GM19324 (cell line): ENCODE measurements around the gene C16orf89.
"Not testable (repeated sequence)": the region's sequence is repeated elsewhere in the genome, so short reads cannot be mapped to it uniquely, and the experiment has no call there.

ENCODE experiments used
- ATAC-seq: cut with Tn5 transposase; IDR thresholded peaks from one replicate; pipeline ENCODE4 v1.9.1; 2021; ENCODE audit warnings: mild to moderate bottlenecking, moderate library complexity; ENCODE audit not compliant: unreplicated experiment, low FRiP score

The C16orf89 gene, protein sequence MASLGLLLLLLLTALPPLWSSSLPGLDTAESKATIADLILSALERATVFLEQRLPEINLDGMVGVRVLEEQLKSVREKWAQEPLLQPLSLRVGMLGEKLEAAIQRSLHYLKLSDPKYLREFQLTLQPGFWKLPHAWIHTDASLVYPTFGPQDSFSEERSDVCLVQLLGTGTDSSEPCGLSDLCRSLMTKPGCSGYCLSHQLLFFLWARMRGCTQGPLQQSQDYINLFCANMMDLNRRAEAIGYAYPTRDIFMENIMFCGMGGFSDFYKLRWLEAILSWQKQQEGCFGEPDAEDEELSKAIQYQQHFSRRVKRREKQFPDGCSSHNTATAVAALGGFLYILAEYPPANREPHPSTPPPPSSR

DNA sequence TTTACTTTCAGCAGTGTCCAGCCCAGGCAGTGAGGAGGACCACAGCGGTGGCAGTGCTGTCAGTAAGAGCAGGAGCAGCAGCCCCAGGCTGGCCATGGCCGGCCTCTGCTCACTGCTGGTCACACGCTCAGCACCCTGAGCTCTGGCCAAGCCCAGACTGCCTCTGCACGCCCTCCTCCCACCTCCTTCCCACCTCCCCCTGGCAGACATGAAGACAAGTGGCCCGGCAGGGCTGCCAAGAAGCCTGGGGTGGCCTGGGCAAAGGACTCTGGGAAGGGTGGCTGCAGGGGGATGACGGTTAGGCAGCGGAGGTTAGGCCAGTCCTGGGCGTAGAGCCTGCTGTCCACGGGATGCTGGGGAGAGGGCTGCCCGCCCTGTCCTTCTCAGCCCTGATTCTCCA lies at the start of gene C16orf89:
TSS of gene C16orf89 (minus strand) at position 144 of the 400 bp plus-strand sequence. CDS start at position 96, 48 bp downstream.
- no peak for ATAC-seq

DNA sequence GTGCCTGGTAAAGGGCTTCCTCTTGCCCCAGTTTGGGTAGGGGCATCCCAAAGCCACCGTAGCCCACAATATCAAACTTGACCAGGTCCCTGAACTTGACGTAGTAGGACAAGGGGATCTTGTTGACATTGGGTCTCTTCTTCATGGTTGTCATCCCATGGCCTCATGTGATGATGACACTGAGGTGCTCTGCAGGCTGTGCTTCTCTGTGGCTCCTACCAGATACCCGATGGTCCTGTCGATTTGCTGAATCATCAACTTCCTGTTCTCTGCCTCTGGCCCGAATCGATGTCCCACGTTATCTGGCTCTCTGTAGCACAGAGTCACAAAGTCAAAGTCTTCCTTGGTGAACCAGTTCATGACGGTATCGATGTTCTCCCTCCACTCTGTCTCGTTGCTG lies 45.2 kb upstream of the C16orf89 start:
- not testable (repeated sequence) for ATAC-seq

DNA sequence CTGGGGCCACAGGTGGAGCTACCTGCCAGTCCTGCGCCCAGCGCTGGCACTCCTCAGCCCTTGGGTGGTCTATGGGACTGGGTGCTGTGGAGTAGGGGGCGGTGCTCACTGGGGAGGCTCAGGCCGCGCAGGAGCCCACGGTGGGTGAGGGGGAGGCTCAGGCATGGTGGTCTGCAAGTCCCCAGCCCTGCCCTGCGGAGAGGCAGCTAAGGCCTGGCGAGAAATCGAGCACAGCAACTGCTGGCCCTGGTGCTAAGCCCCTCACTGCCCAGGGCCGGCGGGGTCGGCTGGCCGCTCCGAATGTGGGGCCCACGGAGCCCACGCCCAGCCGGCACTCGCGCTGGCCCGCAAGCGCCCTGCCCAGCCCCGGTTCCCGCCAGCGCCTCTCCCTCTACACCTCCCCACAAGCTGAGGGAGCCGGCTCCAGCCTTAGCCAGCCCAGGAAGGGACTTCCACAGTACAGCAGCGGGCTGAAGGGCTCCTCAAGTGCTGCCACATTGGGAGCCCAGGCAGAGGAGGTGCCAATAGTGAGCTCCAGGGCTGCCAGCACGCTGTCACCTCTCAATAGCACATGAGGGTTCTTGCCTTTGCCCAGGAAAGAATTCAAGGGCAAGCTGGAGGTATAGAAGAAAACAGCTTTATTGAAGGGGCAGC lies 42.9 kb upstream of the C16orf89 start:
- no peak for ATAC-seq

DNA sequence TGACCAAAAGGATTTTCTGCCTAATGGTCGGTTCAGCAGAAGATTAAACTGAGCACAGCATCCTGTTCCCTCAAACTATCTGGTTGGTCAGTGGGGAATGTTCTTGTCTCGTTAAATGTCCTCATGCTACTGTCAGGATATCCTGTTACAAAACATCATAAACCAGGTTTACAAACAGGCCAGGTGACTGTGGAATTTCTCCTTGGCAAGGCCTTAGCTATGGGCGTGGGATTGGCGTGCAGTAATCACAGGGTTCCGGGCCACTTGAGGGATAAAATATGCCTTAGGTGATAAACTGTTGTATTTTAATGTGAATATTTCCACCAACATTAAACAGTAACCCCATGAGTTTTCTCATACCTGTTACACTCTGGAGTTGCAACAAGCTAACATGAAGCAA lies 39.3 kb upstream of the C16orf89 start:
- ATAC-seq = not testable (repeated sequence)

DNA sequence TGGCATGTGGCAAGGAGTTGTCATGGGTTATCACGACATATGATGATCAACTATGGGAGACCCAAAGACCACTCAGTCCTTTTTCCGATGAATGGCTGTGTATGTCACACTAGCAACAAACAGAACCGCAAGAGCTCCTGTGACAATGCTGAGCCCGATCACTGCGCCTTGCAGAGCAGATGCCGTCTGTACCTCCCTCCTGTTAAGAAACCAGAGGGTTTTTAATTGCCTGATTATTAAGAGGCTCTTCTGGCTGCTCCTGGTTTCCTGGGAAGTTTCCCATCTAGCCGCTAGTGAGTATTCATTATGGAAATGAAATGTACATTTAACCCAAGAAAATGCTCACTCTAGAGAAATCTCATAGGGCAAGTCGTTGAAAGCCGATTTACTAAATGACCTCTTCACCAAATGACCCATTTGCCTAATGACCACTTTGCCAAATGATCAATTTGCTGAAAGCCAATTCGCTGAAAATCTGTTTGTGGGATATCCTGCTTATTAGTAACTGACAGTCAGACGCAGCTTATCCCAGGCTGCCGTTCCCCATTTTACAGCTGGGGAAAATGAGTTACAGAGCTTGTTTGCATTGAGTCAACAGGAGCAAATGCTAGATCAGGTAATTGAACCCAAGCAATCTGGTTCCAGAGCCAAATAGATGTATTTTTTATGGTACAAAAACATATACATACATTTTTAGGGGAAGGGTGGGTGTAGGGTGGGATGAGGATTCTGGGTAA lies 37.7 kb upstream of the C16orf89 start:
- not testable (repeated sequence) for ATAC-seq

DNA sequence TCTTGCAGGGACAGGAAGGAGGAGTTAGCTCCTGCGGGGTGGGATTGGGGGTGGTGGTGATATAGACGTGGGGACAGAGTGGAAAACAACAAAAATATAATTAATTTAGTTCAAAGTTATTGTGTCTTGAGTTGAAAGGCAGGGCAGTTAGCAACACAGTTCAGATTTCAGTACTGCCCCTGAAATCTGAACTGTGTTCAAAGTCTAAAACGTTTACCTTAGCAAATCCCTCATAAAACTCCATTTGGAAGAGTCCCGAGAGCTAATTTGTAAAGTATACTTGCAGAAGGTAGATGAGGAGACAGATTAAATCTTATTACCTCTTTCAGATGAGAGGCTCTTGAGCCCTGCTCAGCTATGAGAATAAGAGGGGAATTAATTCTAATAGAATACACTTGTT lies 33.4 kb upstream of the C16orf89 start:
- not testable (repeated sequence) for ATAC-seq

DNA sequence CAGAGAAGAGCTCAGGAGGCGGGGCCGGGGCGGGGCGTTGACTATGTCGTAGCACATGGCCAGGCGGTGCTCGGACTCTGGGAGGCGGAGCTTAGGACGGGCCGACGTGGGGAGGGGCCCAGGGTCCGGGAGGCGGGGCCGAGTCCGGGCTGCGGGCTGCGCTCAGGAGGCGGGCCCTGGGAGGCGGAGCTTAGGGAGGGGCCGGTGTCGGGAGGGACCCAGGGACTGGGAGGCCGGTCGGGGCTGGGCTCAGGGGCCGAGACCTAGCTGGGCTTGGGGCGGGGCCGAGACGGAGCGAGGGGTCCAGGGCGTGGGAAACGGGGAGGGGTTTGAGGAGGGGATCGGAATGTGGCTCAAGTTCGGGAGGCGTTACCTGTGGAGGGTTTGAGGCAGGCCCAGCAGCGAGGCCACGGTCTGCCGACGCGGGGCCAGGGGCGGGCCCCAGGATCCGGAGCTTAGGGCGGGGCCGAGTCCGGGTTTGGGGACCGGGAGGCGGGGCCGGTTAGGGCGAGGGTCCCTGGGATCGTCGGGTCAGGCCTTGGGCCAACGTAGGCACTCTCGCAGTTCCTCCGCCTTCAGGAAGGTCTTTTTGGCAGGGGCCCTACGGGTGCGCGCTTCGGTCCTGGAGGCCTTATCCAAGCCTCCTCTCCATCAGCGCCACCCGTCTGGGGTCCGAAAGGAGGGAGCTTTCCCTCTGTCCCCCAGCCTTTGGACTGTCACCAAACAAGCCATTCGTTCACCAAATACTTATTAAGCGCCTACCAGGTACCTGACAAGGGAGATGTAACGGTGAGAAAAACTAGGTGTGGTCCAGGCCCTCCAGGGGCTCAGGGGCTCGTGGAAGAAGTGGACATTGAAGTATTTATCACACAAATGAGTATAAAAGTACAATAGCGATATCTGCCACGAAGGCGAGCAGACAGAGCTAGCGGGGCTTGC lies 32.7 kb upstream of the C16orf89 start:
- ATAC-seq = not testable (repeated sequence)

DNA sequence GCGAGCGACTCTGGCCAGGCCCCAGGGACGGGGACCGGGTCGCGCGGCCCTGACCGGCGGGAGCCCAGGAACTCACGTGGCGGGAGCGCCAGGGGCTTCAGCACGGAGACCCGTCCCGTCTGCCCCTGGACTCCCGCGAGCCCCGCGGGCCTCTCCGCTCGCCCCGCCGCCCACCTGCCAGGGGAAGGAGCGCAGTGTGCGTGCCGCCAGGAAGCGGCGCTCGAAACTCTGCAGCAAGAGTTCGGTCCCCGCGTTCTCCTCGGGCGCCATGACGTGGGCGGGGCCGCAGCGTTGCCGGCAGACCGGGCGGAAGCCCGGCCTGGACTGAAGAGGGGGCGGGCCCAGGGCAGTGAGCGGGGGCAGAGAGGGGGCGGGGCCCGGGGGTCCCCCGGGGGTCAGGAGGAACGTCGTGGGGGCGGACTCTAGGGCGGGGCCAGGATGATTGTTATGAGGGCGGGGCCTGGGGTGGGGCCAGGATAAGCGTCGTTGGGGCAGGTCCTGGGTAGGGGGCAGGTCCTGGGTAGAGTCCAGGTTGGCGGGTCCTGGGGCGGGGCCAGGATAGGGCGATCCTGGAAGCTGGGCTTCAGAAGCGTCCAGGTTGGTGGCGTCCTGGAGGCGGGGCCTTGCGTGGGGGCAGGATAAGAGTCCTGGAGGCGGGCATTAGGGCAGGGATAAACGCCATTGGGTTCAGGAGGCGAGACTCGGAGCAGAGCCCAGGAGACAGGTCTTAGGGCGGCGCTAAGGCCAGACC lies 31.9 kb upstream of the C16orf89 start, which contains the start of gene EEF2KMT:
TSS of gene EEF2KMT (minus strand) at position 326 of the 751 bp plus-strand sequence. CDS start at position 270, 56 bp downstream.
- ATAC-seq = peak; percentile 100

DNA sequence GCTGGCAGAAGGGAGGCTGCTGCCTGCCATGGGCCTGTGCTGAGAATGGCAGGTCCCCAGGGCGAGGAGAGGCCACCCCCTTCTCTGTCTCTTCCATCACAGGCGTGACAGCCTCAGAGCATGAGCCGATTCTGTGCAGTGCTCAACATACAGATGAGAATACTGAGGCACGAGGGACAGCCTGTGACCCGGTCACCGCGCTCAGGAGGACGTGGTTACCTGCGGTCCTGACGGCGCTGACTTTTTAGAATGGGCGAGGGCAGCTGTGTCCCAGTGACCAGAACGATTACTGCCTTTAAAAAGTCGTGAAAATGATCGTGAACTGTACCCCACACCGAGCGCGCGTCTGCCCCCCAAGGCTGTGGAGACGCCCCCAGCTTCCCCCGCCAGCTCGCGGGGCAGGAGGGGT lies 31.3 kb upstream of the C16orf89 start:
- not testable (repeated sequence) for ATAC-seq

DNA sequence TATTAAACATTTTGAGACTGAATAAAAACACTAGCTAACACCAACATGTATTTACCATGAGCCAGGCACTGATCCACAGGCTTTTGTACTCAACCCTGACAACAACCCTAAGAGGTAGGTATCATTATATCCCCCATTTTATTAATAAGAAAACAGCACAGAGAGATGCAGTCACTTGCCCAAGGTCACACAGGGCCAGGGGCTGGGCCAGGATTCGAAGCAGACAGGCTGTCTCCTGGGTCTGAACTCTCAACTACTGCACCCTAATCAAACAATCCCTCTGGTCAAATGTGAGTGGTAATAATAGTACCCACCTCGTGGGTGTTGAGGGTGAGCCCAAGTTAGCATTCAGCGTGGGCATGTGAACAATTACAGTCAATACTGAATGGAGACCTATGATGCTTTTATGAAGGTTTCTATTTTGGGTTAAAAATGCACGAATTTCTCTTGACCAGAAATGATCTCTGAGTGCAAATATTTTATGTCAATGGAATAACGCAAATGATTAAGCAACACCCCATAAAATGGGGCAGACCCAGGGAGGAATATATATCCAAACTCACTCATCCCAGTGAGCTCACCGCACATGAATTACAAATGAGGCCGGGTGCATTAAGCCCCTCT lies 30.8 kb upstream of the C16orf89 start:
- not testable (repeated sequence) for ATAC-seq

DNA sequence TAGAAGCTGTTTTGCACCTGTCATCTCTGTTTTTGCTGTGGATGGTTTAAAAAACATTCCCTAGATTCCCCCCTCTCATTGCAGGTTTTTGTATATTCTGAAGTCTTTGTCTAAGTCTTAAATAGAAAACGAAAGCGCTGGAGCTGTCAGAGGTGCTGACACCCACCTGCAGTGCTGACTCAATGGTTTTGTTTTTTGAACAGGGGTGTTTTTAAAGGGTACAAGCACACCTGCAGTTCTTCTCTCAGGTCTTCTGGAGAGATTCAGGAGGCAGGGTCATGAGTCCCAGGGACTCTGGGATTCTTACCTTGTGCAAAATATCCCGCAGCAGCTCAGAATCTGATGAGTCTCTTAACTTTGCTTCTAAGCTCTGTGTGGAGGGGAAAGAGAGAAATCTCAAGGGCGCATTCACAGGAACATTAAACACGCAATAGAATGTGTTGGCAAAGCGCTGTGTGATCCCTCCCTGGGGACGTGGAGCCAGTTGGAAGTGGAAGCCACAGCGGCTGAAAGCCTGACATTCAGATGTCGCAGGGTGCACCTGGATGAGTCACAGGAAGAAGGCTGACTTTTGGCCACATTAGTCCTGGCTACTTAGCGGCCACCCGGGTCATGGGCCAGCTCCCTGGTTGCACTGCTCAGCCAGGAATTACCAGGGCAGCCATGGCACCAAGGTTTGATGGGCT lies 29.5 kb upstream of the C16orf89 start:
- not testable (repeated sequence) for ATAC-seq

DNA sequence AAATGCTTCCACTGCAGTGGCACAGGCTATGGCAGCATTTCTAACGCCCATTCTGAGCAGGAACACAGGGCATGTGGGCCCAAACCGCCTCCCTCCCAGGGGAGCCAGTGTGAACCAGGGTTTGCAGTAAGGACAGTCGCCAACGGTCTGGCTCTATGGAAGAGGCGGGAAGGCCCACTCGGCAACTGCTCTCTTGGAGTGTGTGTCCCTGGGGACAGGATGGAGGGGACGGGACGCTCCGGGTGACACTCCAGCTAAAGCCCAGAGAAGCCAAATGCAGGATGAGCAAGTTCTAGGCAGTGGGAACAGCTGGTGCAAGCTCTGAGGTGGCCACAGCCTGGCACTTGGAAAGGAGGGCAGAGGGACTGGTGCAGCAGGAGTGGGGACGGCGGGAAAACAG lies 28.0 kb upstream of the C16orf89 start:
- not testable (repeated sequence) for ATAC-seq

DNA sequence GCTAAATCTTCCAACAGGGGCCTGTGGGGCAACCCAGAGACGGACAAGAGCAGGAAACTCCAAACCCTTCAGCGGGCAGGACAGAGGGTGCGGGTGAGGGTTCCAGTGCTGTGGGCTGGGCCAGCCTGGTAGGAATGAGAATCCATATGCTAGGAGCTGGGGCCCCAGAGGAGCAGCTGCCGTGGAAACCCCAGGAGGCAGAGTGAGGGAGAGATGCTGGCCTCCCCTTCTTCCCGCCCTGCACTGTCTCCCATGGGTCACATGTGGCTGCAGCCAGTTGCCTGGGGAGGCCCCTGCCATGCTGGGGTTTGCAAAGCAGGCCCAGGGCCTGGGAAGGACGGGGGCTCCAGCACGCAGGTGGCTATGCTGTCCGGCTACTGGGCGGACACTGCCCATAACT lies 27.3 kb upstream of the C16orf89 start:
- not testable (repeated sequence) for ATAC-seq

DNA sequence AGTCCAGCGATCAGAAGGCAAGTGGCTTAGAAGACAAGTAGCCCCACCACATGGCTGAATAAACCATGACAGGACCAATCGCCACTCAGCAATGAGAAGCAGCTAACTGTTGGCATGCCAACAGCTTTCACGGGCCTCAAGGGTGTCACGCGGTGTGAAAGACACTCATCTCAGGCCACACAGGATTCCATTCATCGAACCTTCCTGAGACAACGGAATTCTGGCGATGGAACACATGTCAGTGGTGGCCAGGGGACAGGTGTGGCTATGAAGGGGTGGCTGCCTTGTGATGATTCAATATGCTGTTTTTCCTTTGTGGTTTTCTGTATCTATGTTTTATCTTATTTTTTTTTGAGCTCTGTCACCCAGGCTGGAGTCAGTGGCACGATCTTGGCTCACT lies 24.8 kb upstream of the C16orf89 start:
- not testable (repeated sequence) for ATAC-seq

DNA sequence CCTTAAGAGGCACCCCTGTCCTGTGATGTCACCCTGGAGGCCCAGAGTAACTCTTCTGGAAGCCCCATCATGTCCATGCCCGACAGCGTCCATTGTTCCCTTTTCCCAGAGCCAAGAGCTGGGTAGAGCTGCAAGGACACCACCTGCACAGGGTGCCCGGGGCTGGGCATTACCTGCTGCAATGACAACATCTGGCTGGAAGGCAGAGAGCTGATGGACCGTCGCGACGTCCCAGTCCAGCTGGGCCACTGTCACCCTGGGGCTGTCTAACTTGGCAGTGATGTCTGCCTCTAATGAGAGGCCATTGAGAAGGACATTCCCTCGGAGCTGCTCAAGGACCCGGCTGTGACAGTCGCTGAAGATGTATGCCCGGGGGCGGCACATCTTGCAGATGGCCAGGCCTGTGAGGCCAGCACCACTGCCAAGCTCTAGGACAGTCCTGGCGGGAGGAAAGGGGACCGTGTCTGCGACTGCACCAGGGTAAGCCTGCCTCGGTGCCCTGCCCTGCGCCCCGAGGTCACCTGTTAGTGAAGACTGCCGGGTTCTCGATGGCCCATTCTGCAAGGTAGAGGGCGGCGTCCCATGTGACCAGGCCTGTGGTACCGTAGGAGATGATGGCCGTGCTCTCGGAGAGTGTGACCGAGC lies 24.3 kb upstream of the C16orf89 start:
- not testable (repeated sequence) for ATAC-seq

DNA sequence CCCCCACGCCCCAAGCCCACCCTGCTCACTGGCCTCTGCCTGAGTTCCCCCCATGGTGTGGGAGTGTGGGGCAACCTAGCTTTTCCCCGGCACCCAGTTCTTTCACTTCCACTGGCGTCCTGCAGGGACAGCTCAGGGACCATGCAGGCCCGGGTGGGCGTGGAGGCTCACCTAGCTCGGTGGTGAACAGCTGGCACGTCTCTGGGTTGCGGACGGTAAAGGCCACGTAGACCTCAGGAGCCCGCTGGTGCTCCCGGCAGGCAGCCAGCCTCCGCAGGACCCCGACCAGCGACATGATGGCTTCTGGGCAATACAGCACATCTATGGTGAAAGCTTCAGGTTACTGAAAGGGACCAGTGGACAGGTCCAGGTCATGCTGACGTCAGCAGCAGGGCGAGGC lies 23.2 kb upstream of the C16orf89 start:
- ATAC-seq = not testable (repeated sequence)

DNA sequence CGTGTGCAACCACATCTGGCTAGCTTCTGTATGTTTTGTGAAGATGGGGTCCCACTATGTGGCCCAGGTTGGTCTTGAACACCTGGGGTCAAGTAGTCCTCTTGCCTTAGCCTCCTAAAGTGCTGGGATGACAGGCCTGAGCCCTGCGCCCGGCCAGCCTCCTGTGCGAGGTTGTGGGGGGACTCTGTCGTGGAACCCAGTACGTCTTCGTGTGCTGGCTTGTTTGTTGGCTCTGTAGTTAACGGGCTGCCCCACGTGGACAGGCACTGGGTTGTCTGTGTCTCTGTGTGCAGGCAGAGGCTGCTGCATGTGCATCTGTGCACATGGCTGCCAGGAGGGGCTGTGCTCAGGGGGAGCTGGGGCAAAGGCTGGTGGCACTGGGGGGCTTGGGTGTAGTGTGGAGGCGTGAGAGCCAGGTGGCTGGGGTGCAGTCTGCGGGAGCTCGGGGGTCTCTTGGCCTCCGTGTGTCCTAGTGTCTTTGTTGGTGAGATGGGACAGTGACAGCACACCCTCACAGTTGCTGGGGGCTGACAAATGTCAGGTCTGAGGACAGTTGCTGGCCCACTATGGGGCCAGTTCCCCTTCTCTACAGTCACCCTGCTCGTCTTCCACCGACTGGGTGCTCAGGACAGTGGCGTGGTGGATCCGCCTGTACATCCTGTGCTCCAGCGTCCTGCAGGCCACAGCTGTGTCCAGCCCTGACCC lies 22.5 kb upstream of the C16orf89 start:
- ATAC-seq = not testable (repeated sequence)
